ENCODE measurements around the gene TBX15.

The TBX15 gene

GRCh38 chr1:118988186-118989005 is at the start of gene TBX15:
Gene TBX15, minus strand, starts transcription at chr1:118988343. Its CDS starts 548 bp downstream, at chr1:118987795.
- no peak for DNase-seq

GRCh38 chr1:119034359-119034758 is 46.2 kb upstream of the TBX15 start:
- DNase-seq, result no peak

GRCh38 chr1:119032986-119033385 is 44.8 kb upstream of the TBX15 start:
- no peak for DNase-seq

DNA sequence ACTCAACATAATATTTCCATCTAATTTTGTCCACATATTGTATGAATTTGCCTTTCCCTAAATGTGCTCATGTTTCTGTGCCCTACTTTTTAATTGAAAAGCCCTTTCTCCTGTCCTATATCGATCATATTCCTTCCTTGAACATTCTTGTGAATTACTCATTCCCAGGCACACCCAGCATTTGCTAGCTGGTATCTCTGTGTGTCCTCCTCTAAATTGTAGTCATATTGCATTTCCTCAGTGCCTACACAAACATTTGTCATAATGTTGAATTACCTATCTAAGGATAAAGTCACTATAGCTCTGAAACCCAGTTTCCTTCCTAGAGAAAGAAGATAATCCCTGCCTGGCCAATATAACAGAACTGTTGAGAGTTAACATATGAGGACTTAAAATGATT is 39.6 kb upstream of the TBX15 start:
- DNase-seq, result no peak

DNA sequence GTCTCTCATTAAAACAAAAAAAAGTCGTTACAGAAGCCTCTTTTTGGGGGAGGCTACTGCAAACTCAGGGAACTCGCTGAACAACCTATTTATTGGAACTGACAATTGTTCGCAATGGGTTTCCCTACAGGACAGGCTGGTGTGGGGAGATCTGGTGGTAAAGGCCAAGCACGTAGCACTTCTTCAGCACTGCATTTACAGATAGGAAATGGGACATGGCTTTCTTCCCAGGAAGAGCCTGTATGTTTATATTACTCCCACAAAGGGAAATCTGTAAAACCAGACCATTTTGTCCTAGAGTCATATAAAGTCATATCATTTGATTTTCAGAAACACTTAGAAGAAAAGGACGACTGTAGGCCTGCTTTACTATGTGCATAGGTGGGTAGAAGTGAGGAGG is 38.8 kb upstream of the TBX15 start:
- DNase-seq, result no peak

GRCh38 chr1:119015547-119015946 is 27.4 kb upstream of the TBX15 start:
- DNase-seq, result no peak

DNA sequence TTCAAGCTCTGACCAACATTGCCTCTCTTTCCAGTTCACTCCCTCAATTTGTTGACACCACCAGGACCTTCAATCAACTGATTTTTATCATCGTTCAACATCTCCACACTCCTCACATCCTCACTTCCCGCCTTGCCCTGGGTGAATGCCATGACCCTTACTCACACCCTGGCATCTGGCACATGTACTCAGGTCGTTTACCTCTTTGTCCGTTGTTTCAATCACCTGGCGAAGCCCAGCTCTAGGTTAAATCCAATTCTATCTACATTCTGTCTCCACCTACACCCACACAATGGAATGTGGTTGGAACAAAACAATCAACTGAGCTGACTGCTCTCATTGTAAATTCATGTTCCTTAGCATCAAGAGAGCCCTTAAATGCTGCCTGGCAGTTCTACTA is 24.2 kb upstream of the TBX15 start:
- no peak for DNase-seq

DNA sequence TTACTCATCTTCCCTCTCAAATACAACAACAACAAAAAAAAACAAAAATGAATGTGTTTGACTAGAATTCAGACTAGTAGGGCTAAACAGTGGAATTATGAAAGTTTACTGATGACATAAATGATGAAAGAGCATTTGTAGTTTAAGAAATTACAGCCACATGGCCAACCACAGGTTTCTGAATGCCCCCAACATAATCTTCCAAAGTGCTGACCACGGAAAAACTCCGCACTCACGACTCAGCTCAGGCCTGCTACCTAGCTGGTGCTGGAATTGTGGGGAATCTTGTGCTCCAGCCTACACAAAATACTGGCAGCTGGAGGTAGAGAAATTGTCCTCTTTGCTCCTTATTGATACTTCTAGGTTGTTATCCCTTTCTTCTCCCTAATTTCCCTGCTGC is 23.6 kb upstream of the TBX15 start:
- no peak for DNase-seq

GRCh38 chr1:119011116-119011515 is 23.0 kb upstream of the TBX15 start:
- DNase-seq, result no peak

DNA sequence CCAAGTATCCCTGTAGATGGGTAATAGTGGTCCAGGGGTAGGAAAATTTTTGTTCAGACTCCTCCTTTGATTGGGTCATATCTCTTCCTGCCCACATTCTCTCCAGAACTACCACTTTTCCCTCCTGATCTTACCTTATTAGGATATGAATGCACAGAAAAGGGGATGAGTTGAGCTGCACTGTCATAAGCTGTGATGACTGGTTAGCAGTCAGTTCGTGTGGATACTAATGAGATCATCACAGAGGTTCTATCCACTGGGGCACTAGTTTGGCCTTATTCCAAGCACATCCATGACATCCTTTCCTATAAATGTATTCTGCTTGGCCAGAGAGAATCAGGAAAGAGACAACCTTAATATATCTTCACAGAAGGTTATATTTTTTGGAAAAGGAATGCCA is 22.1 kb upstream of the TBX15 start:
- no peak for DNase-seq

- DNase-seq, result no peak
These were observed 21.1 kb upstream of the TBX15 start for GRCh38 chr1:119009312-119009655.

DNA sequence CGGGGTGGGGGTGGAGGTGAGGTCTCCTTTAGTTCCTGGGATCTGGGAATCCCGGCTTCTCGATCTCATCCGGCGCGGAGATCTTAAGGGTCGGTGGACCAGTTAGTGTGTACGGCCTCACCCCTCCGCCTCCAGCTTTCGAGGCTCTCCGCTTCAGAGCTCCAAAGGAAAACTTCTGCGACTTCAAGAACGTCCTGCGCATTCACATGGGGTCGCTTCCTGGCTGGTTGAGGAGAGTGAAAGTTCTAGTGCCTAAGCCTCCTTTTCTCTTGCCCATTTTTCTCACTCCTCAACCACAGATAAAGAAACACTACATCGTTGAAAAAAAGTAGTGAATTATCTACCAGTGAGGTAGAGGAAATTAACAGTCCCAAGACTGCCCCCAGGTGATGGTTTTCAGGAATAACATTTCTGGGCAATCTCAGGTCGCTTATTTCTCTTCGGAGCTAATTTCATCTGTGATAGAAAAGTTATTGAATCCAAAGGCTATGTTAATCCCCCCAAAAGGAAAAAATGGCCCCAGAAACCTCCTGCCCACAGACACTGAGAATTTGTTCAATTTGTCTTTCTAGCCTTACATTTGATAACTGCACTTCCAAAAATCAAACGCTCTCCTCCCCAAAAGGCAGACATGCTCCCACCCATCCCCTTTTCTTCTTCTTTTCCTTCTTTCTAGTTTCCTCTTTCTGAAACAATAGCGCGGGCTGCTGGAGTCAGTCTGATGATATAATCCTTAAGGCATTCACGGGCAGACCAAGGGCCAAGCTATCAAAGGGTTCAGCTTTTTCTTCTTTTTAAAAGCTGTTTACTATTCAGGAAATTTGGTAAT is 20.6 kb upstream of the TBX15 start:
- no peak for DNase-seq

- no peak for DNase-seq
These were observed 19.7 kb upstream of the TBX15 start for GRCh38 chr1:119007670-119008482.

GRCh38 chr1:119007339-119007669 is 19.2 kb upstream of the TBX15 start:
- DNase-seq, result no peak

DNA sequence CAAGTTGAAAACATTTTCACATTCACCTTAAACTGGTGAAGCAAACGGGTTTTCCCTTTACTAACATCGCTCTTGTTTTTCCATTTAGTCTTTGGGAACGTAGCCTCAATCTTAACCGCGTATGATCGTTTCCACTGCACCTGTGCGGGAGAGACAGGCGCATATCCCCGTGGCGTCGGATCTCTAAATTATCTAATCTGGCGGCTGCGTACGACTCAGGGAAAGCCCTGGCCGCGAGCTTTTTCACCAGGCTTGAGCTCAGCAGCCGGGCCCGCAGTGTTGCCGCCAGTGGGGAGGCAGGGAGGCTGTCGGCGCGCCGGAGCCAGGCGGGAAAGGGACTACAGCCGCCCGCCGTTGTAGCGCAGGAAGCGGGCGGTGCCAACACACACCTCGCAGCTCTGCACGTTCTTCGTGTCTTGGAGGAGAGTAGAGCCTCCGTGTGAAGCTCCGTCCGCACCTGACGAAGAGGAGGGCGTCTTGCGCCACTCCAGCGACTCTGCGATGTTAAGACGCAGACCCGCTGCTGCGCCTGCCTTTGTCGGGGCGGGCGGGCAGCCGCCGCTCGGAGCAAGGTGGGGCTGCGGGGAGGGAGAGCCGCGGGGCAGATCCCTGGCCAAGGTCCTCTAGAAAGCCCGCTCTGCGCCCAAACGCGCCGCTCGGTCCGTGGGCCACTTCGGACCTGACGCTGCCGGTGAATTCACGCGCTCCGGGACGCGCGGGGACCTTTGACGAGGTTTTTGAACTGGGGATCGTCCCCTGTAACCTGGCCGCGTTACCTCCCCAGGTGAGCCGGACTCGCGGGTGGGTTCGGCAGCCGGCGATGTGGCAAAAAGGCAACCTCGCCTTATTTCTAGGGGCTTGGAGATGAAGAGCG is 18.5 kb upstream of the TBX15 start:
- DNase-seq, result no peak

DNA sequence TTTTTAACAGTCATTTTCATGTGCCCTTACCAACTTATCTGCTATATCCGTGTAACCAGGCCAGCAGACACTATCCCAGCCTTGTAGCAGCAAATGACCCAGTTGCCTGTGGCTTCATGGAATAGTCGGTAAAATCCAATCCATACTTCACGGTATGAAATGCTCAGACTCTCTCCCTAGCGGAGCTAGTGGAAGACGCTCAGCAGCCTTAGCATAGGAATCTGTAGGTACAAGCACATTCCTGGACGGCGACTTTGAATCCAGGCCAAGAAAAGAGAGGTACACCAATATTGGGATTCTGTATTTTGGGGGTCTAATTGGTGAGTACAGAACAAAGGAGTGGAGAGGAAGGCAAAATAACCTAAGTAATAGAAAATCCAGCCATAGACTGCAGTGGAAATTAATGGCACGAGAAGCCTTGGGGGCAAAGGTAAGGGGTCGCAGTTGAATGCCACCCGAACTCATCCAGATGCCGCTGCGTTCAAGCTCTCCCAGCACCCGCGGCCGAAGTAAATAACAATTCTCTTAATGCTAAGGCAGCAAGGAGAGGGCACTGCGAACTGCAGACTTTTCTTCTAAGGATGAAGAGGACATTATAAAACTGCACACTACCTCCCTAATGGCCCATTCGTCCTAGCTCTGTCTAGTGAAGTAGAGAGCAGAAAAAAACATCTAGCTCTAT is 17.7 kb upstream of the TBX15 start:
- no peak for DNase-seq

DNA sequence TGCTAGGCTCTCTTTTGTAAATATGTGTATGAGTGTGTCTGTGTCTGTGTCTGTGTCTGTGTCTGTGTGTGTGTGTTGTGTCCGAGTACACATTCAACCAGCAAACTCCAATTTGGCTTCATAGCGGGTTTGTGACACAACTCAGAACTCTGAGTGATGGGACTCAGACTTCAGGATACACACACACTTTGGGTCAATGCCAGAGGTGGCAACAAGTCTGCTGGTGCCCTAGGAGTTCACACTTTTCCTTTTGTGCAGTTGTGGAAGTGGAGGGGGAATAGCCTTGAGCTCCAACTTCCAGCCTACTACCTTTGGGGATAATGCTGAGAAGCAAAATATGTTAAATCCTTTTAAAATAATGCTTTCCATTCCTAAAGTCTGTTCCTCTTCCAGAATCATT is 16.6 kb upstream of the TBX15 start:
- no peak for DNase-seq

GRCh38 chr1:119004129-119004527 is 16.0 kb upstream of the TBX15 start:
- no peak for DNase-seq

GRCh38 chr1:119003413-119004128 is 15.4 kb upstream of the TBX15 start:
- DNase-seq, result no peak

- DNase-seq, result no peak
These were observed 14.0 kb upstream of the TBX15 start for GRCh38 chr1:119002028-119002686.

All from stimulated activated naive CD4-positive, alpha-beta T cell treated with Interleukin-2 at 50 U/mL for 16 hours (primary cell).